Psoas muscle (tissue), 8 donors: ENCODE measurements around the gene CELF4. TPM values are rescaled to one million over a fixed set of nuclear protein-coding genes. Genes with fewer than 3 reads are reported as not detected.

Experiments used
- ATAC-seq, 4 donors: fragments of 200-7000 bp; cut with Tn5 transposase; one replicate each; pipeline ENCODE4 v1.9.1; 2020; ENCODE audit warnings: moderate library complexity in 3 of 4, mild to moderate bottlenecking in 2 of 4
- DNase-seq, 2 donors: peaks; one replicate each; pipeline ENCODE4 v3.0.0-alpha.2; 2020
- H3K27ac ChIP-seq: fragments of 200-600 bp; one replicate; pipeline ENCODE4 v1.8.0; 2022
- H3K27me3 ChIP-seq, 3 donors: fragments of 200-600 bp in 1 of 3; one replicate each; pipeline versions ENCODE4 v1.6.1 to v1.8.0; 2013 to 2022; ENCODE audit warnings: low read length in 2 of 3, mild to moderate bottlenecking in 2 of 3, moderate library complexity in 1 of 3; ENCODE audit not compliant: insufficient read depth in 3 of 3
- H3K36me3 ChIP-seq, 2 donors: fragments of 200-600 bp in 1 of 2; one replicate each; pipeline versions ENCODE4 v1.6.1 to v1.8.0; 2013 to 2022; ENCODE audit warnings: low read depth in 1 of 2, mild to moderate bottlenecking in 1 of 2, moderate library complexity in 1 of 2; ENCODE audit not compliant: insufficient read depth in 1 of 2
- H3K4me1 ChIP-seq: fragments of 200-600 bp; one replicate; pipeline ENCODE4 v1.8.0; 2022
- H3K4me3 ChIP-seq: fragments of 200-600 bp; one replicate; pipeline ENCODE4 v1.8.0; 2022; ENCODE audit warnings: mild to moderate bottlenecking
- H3K9me3 ChIP-seq: fragments of 200-600 bp; one replicate; pipeline ENCODE4 v1.8.0; 2022
- WGBS, 3 donors: extraction: QIAGEN DNeasy Blood & Tissue Kit; methylation state at CpG; one replicate each; pipeline versions ENCODE4 v1.1.6 to v1.1.7; 2013; 5-methylcytosine and 5-hydroxymethylcytosine counted together
- intact Hi-C, 2 donors: fragments of 100-400 bp; cut with DNase I; formaldehyde crosslinking; loops; one replicate each; pipeline versions ENCODE4 v1.11.0 to v1.14.2; 2022
- polyA plus RNA-seq, 3 donors: library from polyadenylated mRNA; stranded (reverse); fragments of 200-250 nt; gene quantifications; one replicate each; pipeline ENCODE4 v1.2.3, GENCODE V29; 2013
- total RNA-seq, 4 donors: library from RNA; stranded (reverse); fragmentation: NEBNext Ultra II Directional in 2 of 4; extraction: Animal tissue kit (Norgen Biotek cat#: 25700) in 2 of 4; gene quantifications; one replicate each; pipeline versions ENCODE4 v1.2.1 to v1.2.4, GENCODE V29; 2021 to 2023
- TF ChIP-seq, protein P1 (sequence below): fragments of 200-600 bp; IDR thresholded peaks from one replicate; pipeline ENCODE4 v1.8.0; 2022; ENCODE audit warnings: antibody characterized with exemption
- donor health status: healthy with polysubstance abuse.
- donor health status: DM: no; HTN: no; CAD: no; lungs with moderate emphysema.
- donor health status: Bipolar disorder and iron deficiency.
- donor health status: healthy.
- donor health status: DM: yes; HTN: yes; CAD: no.
- donor health status: DM: no; HTN: no; CAD: no.
- donor health status: DM: no; HTN: no; CAD: no.
- donor health status: DM: yes; HTN: yes; CAD: no.

CELF4 gene
- total and polyA plus RNA-seq, 7 donors, result 0.17 to 0.28 (median 0.17) TPM; not detected in 3

DNA sequence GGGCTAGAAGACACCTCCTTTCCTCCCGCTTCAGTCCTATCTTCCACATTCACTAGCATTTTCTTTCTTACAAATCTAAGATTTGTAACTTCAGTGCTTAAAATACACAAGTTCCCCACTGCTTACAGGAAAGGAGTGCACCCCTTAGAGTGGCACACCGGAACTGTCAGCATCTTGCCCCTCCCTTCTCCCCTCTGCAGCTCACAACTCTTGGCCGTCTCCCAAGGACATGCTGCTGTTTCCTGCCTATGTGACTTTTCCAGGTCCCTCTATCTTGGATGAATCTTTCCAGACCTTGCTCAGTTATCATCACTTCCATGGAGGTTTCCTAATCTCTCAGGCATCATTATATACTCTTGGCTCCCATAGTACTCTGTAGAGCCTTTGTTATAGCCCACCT is 334.8 kb downstream of the CELF4 start:
- no peaks in the 10 kb centered on the region for H3K4me1 ChIP-seq
- intact Hi-C loops, result no loop called here
- no peak overlapping the region for H3K27ac ChIP-seq
- no peaks in the 10 kb centered on the region for H3K9me3 ChIP-seq
- no peaks in the 10 kb centered on the region for H3K27me3 ChIP-seq
- TF ChIP-seq, protein P1, sequence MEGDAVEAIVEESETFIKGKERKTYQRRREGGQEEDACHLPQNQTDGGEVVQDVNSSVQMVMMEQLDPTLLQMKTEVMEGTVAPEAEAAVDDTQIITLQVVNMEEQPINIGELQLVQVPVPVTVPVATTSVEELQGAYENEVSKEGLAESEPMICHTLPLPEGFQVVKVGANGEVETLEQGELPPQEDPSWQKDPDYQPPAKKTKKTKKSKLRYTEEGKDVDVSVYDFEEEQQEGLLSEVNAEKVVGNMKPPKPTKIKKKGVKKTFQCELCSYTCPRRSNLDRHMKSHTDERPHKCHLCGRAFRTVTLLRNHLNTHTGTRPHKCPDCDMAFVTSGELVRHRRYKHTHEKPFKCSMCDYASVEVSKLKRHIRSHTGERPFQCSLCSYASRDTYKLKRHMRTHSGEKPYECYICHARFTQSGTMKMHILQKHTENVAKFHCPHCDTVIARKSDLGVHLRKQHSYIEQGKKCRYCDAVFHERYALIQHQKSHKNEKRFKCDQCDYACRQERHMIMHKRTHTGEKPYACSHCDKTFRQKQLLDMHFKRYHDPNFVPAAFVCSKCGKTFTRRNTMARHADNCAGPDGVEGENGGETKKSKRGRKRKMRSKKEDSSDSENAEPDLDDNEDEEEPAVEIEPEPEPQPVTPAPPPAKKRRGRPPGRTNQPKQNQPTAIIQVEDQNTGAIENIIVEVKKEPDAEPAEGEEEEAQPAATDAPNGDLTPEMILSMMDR, result no peak
- DNase-seq, result no peak
- ATAC-seq, result no peak
- H3K36me3 ChIP-seq, result no peaks in the 10 kb centered on the region
- WGBS, 3 donors, result 50 to 65% (median 63%) methylated on average over 3 of the region's 3 CpGs
- no peak overlapping the region for H3K4me3 ChIP-seq

DNA sequence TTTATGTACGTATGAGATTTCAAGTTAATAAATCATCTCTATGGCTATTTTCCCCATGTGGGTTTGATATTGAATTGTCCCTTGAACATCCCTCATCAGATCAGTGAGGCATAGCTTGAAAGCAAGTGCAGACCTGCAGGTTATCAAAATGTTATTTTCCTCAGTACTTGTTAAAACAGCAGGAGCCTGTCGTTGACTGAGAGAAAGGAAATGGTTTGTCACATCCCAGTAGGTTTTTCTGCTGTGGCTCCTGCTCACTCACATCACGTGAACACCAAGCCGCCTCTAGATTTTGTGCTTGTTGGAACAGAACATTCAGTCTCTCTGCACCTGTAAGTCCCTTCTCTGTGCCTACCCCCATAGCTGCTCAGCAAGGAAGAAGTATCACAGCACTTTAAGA is 340.3 kb downstream of the CELF4 start:
- ATAC-seq (no peak), DNase-seq (no peak)
- intact Hi-C loops, result no loop called here
- Histone ChIP-seq H3K4me1 (no peaks in the 10 kb centered on the region), H3K36me3 (no peaks in the 10 kb centered on the region), H3K27ac (no peak overlapping the region), H3K4me3 (no peak overlapping the region), H3K27me3 (no peaks in the 10 kb centered on the region), H3K9me3 (no peaks in the 10 kb centered on the region)
- 67 to 75% (median 68%) methylated on average over 4 of the region's 4 CpGs for WGBS, 3 donors
- TF ChIP-seq, protein P1, result no peak

DNA sequence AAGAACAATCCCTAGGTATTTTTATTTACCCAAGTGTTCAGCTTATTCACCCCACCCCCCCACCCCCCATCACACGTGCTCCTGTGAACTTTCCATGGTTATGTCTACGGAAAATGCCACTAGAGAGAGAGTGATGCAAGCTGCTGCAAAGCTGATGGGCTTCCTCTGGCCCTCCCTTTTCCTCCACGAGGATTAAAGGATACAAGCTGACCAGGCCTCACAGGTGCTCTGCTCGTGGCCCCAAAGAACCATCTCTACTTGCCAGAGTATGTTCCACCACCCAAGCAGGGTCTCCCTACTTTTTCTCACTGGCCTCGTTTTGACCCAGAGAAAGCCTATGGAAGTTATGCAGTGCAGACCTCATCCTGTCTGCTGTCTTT is 342.6 kb downstream of the CELF4 start:
- ATAC-seq, result no peak
- intact Hi-C loops, result no loop called here
- H3K27me3 ChIP-seq, result no peaks in the 10 kb centered on the region
- no peaks in the 10 kb centered on the region for H3K36me3 ChIP-seq
- H3K27ac ChIP-seq, result no peak overlapping the region
- no peaks in the 10 kb centered on the region for H3K9me3 ChIP-seq
- WGBS, 3 donors, result 61 to 85% (median 65%) methylated on average over 5 of the region's 5 CpGs
- H3K4me3 ChIP-seq, result no peak overlapping the region
- TF ChIP-seq, protein P1, result no peak
- DNase-seq, result no peak
- H3K4me1 ChIP-seq, result no peaks in the 10 kb centered on the region

DNA sequence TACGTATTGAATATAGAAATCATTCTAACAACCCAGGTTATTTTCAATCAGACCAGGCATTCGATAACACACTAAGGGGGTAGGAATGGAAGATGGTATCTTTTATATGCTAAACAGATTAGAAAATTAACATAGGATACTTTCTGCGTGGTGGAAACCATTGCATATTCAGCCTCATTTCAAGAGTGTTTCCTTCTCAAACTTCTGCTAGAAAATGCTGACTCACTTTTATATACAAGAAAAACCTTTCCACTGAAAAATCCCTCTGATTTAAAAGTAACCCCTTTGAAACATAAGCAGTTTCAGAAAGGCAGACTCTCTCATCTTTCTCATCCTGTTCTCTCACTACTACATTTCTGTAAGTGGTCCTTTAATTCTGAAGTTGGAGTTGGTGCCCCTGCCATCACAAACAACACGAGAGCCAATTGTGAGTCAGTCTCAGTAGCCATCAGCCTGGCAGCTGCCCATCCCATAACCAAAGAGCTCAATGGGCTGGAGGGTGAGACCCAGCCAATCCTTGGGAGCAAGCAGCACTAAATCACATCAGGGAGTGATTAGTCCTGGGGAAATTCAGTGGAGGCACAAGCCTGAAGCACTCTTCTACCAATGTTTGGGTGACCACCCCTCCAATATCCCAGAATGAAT is 343.1 kb downstream of the CELF4 start:
- no peak for DNase-seq
- H3K36me3 ChIP-seq, result no peaks in the 10 kb centered on the region
- TF ChIP-seq, protein P1, result no peak
- H3K27ac ChIP-seq, result no peak overlapping the region
- intact Hi-C loops, result no loop called here
- no peaks in the 10 kb centered on the region for H3K27me3 ChIP-seq
- 80 to 91% (median 83%) methylated on average over 4 of the region's 4 CpGs for WGBS, 3 donors
- H3K4me1 ChIP-seq, result no peaks in the 10 kb centered on the region
- H3K9me3 ChIP-seq, result no peaks in the 10 kb centered on the region
- H3K4me3 ChIP-seq, result no peak overlapping the region
- ATAC-seq, result no peak

DNA sequence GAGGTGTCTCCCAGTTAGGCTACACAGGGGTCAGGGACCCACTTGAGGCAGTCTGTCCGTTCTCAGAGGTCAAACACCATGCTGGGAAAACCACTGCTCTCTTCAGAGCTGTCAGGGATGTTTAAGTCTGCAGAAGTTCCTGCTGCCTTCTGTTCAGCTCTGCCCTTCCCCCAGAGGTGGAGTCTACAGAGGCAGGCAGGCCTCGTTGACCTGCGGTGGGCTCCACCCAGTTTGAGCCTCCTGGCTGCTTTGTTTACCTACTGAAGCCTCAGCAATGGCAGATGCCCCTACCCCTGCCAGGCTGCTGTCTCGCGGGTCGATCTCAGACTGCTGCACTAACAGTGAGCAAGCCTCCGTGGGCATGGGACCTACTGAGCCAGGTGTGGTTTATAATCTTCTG is 346.3 kb downstream of the CELF4 start:
- H3K27ac ChIP-seq, result no peak overlapping the region
- intact Hi-C loops, result no loop called here
- H3K4me3 ChIP-seq, result no peak overlapping the region
- 63 to 75% (median 71%) methylated on average over 7 of the region's 7 CpGs for WGBS, 3 donors
- DNase-seq, result no peak
- H3K9me3 ChIP-seq, result no peaks in the 10 kb centered on the region
- H3K36me3 ChIP-seq, result no peaks in the 10 kb centered on the region
- ATAC-seq, result no peak
- H3K4me1 ChIP-seq, result no peaks in the 10 kb centered on the region
- no peaks in the 10 kb centered on the region for H3K27me3 ChIP-seq
- TF ChIP-seq, protein P1, result no peak
